Osteocyte (in vitro differentiated cells): ENCODE measurements around the gene JAZF1. TPM values are rescaled to one million over a fixed set of nuclear protein-coding genes. Genes with fewer than 3 reads are reported as not detected.

ENCODE experiments used
- DNase-seq: peaks from one replicate; pipeline ENCODE4 v3.0.0; 2021; ENCODE audit warnings: mixed read lengths; ENCODE audit not compliant: unreplicated experiment; ENCODE audit errors: extremely low spot score
- H3K27ac Mint-ChIP-seq: one replicate; pipeline ENCODE4 v1.8.0; 2021; ENCODE audit warnings: mild to moderate bottlenecking, mixed read lengths; ENCODE audit not compliant: unreplicated experiment
- H3K27me3 Mint-ChIP-seq: one replicate; pipeline ENCODE4 v1.8.0; 2021; ENCODE audit warnings: mixed read lengths; ENCODE audit not compliant: unreplicated experiment
- H3K36me3 Mint-ChIP-seq: one replicate; pipeline ENCODE4 v1.8.0; 2021; ENCODE audit warnings: mixed read lengths; ENCODE audit not compliant: unreplicated experiment
- H3K4me1 Mint-ChIP-seq: one replicate; pipeline ENCODE4 v1.8.0; 2021; ENCODE audit warnings: mixed read lengths; ENCODE audit not compliant: unreplicated experiment
- H3K4me3 Mint-ChIP-seq: one replicate; pipeline ENCODE4 v1.8.0; 2021; ENCODE audit warnings: mild to moderate bottlenecking, moderate library complexity, mixed read lengths; ENCODE audit not compliant: unreplicated experiment
- H3K9me3 Mint-ChIP-seq: one replicate; pipeline ENCODE4 v1.8.0; 2021; ENCODE audit warnings: mixed read lengths; ENCODE audit not compliant: unreplicated experiment
- CTCF ChIP-seq: fragments of 200-600 bp; sonication (generic); IDR thresholded peaks from 2 replicates; pipeline ENCODE4 v1.5.0; 2021; ENCODE audit warnings: antibody characterized with exemption, mild to moderate bottlenecking, moderate library complexity
- total RNA-seq: library from RNA; stranded (reverse); gene quantifications from 2 replicates; pipeline ENCODE4 v1.2.1, GENCODE V29; 2021

JAZF1 gene
- total RNA-seq, 1 donor from 2014 or later: 19.8 TPM

DNA sequence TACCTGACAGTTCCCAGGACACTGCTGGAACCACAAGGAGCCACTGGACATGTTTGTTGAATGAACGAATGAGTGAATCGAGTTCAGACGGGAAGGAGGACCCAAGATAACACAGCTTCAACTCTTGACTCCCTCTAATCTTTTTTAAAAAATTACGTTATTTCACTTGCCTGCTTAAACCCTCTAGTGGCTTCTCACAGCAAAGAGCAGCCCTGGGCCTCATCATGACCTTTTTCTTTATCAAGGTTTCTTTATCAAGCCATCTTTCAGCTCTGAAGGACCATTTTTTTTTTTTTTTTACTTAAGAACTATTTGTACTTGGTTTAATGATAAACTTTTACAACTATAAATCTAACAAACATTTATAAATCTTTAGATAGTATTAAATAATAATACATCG lies 330.1 kb downstream of the JAZF1 start:
- Mint-ChIP-seq H3K4me1 (no peaks in the 10 kb centered on the region), H3K27ac (no peak overlapping the region), H3K27me3 (no peaks in the 10 kb centered on the region), H3K36me3 (peaks cover 7% of the 10 kb centered on the region), H3K9me3 (peaks cover 8% of the 10 kb centered on the region), H3K4me3 (no peak overlapping the region)
- TF ChIP-seq CTCF: no peak
- DNase-seq: no peak

- Mint-ChIP-seq H3K27ac (no peak overlapping the region), H3K4me1 (peaks cover 7% of the 10 kb centered on the region), H3K9me3 (no peaks in the 10 kb centered on the region), H3K27me3 (no peaks in the 10 kb centered on the region), H3K36me3 (no peaks in the 10 kb centered on the region), H3K4me3 (no peak overlapping the region)
- DNase-seq: no peak
- no peak for TF ChIP-seq CTCF
These were observed 334.2 kb downstream of the JAZF1 start for GRCh38 chr7:27846388-27846787.

GRCh38 chr7:27843584-27844305 lies 336.9 kb downstream of the JAZF1 start:
- Mint-ChIP-seq H3K27ac (no peak overlapping the region), H3K4me1 (peaks cover 7% of the 10 kb centered on the region), H3K36me3 (peaks cover 3% of the 10 kb centered on the region), H3K4me3 (no peak overlapping the region), H3K27me3 (no peaks in the 10 kb centered on the region), H3K9me3 (no peaks in the 10 kb centered on the region)
- TF ChIP-seq CTCF: no peak
- no peak for DNase-seq

DNA sequence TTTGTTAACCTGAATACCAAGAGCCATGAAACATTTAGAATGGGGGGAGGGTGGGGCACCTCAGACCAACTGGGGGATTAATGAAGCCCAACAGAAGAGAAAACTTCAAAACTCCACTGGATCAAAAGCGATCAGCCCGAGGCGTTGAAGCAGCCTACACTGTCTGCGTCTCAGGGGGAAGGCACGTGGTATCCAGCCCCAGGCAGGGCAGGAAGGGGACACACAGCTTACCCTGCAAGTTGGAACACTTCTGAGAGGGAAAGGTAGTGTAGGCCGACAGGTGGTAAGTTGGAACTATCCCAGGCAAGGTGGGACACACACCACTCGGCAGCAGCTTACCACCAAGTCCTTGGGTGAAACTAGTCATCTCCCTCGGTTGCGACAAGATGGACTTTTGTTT lies 337.7 kb downstream of the JAZF1 start:
- H3K27me3 Mint-ChIP-seq: no peaks in the 10 kb centered on the region
- no peak for DNase-seq
- peaks cover 7% of the 10 kb centered on the region for H3K4me1 Mint-ChIP-seq
- H3K27ac Mint-ChIP-seq: no peak overlapping the region
- no peak for TF ChIP-seq CTCF
- no peaks in the 10 kb centered on the region for H3K9me3 Mint-ChIP-seq
- H3K4me3 Mint-ChIP-seq: no peak overlapping the region
- peaks cover 5% of the 10 kb centered on the region for H3K36me3 Mint-ChIP-seq

DNA sequence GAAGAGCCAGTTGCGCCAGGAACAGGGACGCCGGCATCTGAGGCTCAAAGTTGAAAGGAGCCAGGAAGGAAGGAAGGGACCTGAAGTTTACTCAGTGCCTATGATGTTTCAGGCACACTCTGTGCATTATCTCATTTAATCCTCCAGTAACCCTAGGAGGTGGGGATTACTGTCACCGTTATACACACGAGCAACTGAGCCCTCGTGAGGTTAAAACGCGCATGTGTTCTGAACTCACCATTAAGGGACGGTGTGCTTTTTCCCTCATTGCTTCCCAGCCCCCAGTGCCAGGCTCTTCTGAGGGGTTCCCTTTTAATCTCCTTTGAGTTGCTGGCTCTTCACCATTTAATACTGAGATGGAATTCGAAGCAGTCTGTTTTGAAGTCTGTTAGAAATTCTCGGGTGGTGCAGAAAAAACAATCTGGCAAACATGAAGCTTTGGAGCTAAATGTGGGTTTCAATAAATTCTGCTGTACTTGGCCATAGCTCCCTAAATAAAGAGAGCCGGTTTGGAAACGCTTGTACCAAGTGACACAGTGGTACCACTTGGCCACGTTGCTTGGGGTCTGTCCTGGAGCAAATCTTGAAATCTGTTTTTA lies 338.4 kb downstream of the JAZF1 start:
- Mint-ChIP-seq H3K36me3 (peaks cover 5% of the 10 kb centered on the region), H3K9me3 (no peaks in the 10 kb centered on the region), H3K27ac (no peak overlapping the region), H3K4me1 (peaks cover 7% of the 10 kb centered on the region), H3K27me3 (no peaks in the 10 kb centered on the region), H3K4me3 (no peak overlapping the region)
- no peak for DNase-seq
- no peak for TF ChIP-seq CTCF
